GM12878 (cell line): ENCODE measurements around the gene WDFY1. TPM values are rescaled to one million over a fixed set of nuclear protein-coding genes. Genes with fewer than 3 reads are reported as not detected.

Experiments
- ATAC-seq: fragments of 200-7000 bp; cut with Tn5 transposase; 3 replicates; pipeline ENCODE4 v1.9.1; 2020; ENCODE audit warnings: mild to moderate bottlenecking, moderate library complexity
- BruUV-seq: library from RNA; stranded (reverse); fragments of 400-500 nt; replicated peaks from 2 replicates; lab custom pipeline; 2021; lab: Mats Ljungman, UMichigan
- CTCF ChIA-PET: fragments of 300-600 bp; sonication (Branson Sonifier 250); formaldehyde crosslinking; extraction: SDS; loops from one replicate; lab custom pipeline; 2021; ENCODE audit warnings: inconsistent platforms; lab: Yijun Ruan, JAX
- POLR2A ChIA-PET: fragments of 350-600 bp; formaldehyde crosslinking; extraction: SDS; loops from one replicate; lab custom pipeline; 2021; ENCODE audit warnings: inconsistent platforms; lab: Charles Lee
- RAD21 ChIA-PET: fragments of 300-600 bp; sonication (Branson Sonifier 250); formaldehyde crosslinking; loops from one replicate; lab custom pipeline; 2023; ENCODE audit warnings: antibody characterized with exemption; ENCODE audit not compliant: unreplicated experiment; lab: Charles Lee
- SMC1A ChIA-PET: fragments of 300-600 bp; sonication (Branson Sonifier 250); formaldehyde crosslinking; loops from one replicate; lab custom pipeline; 2023; ENCODE audit not compliant: unreplicated experiment, uncharacterized antibody; lab: Charles Lee
- DNase-seq: peaks from one replicate; pipeline ENCODE4 v3.0.0-alpha.2; 2011; ENCODE audit warnings: low read depth, low spot score
- FAIRE-seq: peaks from 3 replicates; lab custom pipeline; 2011; peaks lifted over from hg19 to GRCh38; lab: Jason Lieb, UNC
- H2AFZ ChIP-seq: 2 replicates; pipeline ENCODE4 v1.6.0; 2011; ENCODE audit warnings: low read depth, low read length, control low read depth; ENCODE audit not compliant: control insufficient read depth
- H3K27ac ChIP-seq: 2 replicates; pipeline ENCODE4 v1.5.1; 2011; ENCODE audit warnings: control low read depth; ENCODE audit not compliant: control insufficient read depth, insufficient read depth
- H3K27me3 ChIP-seq, 2 experiments: replicated peaks in 1 of 2; 2 replicates each; pipeline versions ENCODE4 v1.6.0 to v1.6.1; 2011; ENCODE audit warnings: low read length in 1 of 2; ENCODE audit not compliant: control insufficient read depth in 2 of 2, insufficient read depth in 2 of 2
- H3K36me3 ChIP-seq, 2 experiments: 2 replicates each; pipeline ENCODE4 v1.5.1; 2011; ENCODE audit warnings: low read length in 1 of 2; ENCODE audit not compliant: control insufficient read depth in 2 of 2, insufficient read depth in 2 of 2
- H3K4me1 ChIP-seq: 2 replicates; pipeline ENCODE4 v1.6.1; 2011; ENCODE audit warnings: mild to moderate bottlenecking, low read length, moderate library complexity, mixed read lengths; ENCODE audit not compliant: control insufficient read depth, insufficient read depth
- H3K4me2 ChIP-seq: 2 replicates; pipeline ENCODE4 v1.6.0; 2011; ENCODE audit warnings: control low read depth; ENCODE audit not compliant: control insufficient read depth, insufficient read depth
- H3K4me3 ChIP-seq: fragments of 200-600 bp; sonication (generic); 2 replicates; pipeline ENCODE4 v1.5.1; 2016
- H3K79me2 ChIP-seq: 2 replicates; pipeline ENCODE4 v1.6.0; 2011; ENCODE audit warnings: low read length; ENCODE audit not compliant: control insufficient read depth, insufficient read depth
- H3K9ac ChIP-seq: 2 replicates; pipeline ENCODE4 v1.8.0; 2011; ENCODE audit warnings: low read length, control low read depth, mixed read lengths; ENCODE audit not compliant: control insufficient read depth, insufficient read depth
- H3K9me3 ChIP-seq: replicated peaks from 3 replicates; pipeline ENCODE4 v1.5.1; 2011; ENCODE audit warnings: mild to moderate bottlenecking, low read length; ENCODE audit not compliant: control insufficient read depth, insufficient read depth
- H4K20me1 ChIP-seq: 2 replicates; pipeline ENCODE4 v1.6.0; 2011; ENCODE audit not compliant: control insufficient read depth, insufficient read depth
- CHD4 ChIP-seq: fragments of 200-600 bp; sonication (generic); IDR thresholded peaks from 2 replicates; pipeline ENCODE4 v1.6.1; 2016; ENCODE audit warnings: mild to moderate bottlenecking
- ESRRA ChIP-seq: IDR thresholded peaks from 2 replicates; pipeline ENCODE4 v1.6.1; 2012; ENCODE audit warnings: mild to moderate bottlenecking, low read length, improper control_type of control experiment
- GATAD2B ChIP-seq: fragments of 450-650 bp; conservative IDR thresholded peaks from 2 replicates; pipeline ENCODE4 v1.6.1; 2017; ENCODE audit warnings: low read depth, mild to moderate bottlenecking, moderate library complexity
- HCFC1 ChIP-seq: fragments of 150-350 bp; IDR thresholded peaks from 2 replicates; pipeline ENCODE4 v1.6.1; 2014; ENCODE audit warnings: low read length
- HDGF ChIP-seq: fragments of 450-650 bp; IDR thresholded peaks from 2 replicates; pipeline ENCODE4 v1.6.1; 2016; ENCODE audit warnings: antibody characterized with exemption
- JUND ChIP-seq: IDR thresholded peaks from 2 replicates; pipeline ENCODE4 v1.6.1; 2012; ENCODE audit warnings: low read depth, mild to moderate bottlenecking, low read length, improper control_type of control experiment, moderate library complexity
- PBX3 ChIP-seq: IDR thresholded peaks from 2 replicates; pipeline ENCODE4 v1.6.1; 2011; ENCODE audit warnings: mild to moderate bottlenecking, low read depth, low read length, moderate library complexity; ENCODE audit not compliant: insufficient replicate concordance
- POLR2AphosphoS2 ChIP-seq: IDR thresholded peaks from 2 replicates; pipeline ENCODE4 v1.6.1; 2011; ENCODE audit warnings: low read depth, mild to moderate bottlenecking, low read length, improper control_type of control experiment, moderate library complexity
- REST ChIP-seq: IDR thresholded peaks from 2 replicates; pipeline ENCODE4 v1.6.1; 2012; ENCODE audit warnings: mild to moderate bottlenecking, low read depth, low read length
- SP1 ChIP-seq: IDR thresholded peaks from one replicate; pipeline ENCODE4 v1.6.1; 2011; ENCODE audit warnings: low read depth, low read length
- SUZ12 ChIP-seq: fragments of 200-600 bp; sonication (generic); IDR thresholded peaks from one replicate; pipeline ENCODE4 v1.6.1; 2018; ENCODE audit warnings: antibody characterized with exemption, mild to moderate bottlenecking; ENCODE audit not compliant: unreplicated experiment
- WGBS: methylation state at CpG from one replicate; pipeline ENCODE4 v1.1.6; 2016; ENCODE audit warnings: low lambda C conversion rate; ENCODE audit not compliant: insufficient replicate concordance, insufficient coverage; ENCODE audit errors: missing lambda C conversion rate; 5-methylcytosine and 5-hydroxymethylcytosine counted together
- in situ Hi-C: fragments of 300-500 bp; cut with MboI; formaldehyde crosslinking; loops from 9 replicates; pipeline ENCODE4 v1.14.3; 2018; ENCODE audit warnings: mixed read lengths
- intact Hi-C: fragments of 100-400 bp; cut with micrococcal nuclease; formaldehyde crosslinking; loops from one replicate; pipeline ENCODE4 v1.14.2; 2022; ENCODE audit not compliant: unreplicated experiment
- polyA plus RNA-seq, 11 experiments: library from polyadenylated mRNA; depleted of rRNA in 4 of 11; unstranded in 6 of 11; stranded (reverse) in 5 of 11; fragments of >200 nt; fragmentation: Nextera tagmentation in 4 of 11; fragmentation: Illumina TruSeq in 1 of 11; extraction: Ambion mirVana in 4 of 11; extraction: Trizol in 1 of 11; gene quantifications; 1 replicate in 1 of 11; 2 replicates in 10 of 11; pipeline versions ENCODE4 v1.2.1 to v1.2.3, GENCODE V29; 2011 to 2016; ENCODE audit warnings: inconsistent platforms in 2 of 11, missing spikeins in 2 of 11, low read depth in 1 of 11
- total RNA-seq, 4 experiments: library from RNA; depleted of rRNA in 3 of 4; stranded (reverse); fragments of >200 nt in 3 of 4; fragmentation: Illumina TruSeq in 1 of 4; extraction: Trizol in 1 of 4; gene quantifications; 2 replicates each; pipeline versions ENCODE4 v1.2.1 to v1.2.3, GENCODE V29; 2013 to 2021
- TF ChIP-seq, protein P1 (sequence below): IDR thresholded peaks from 2 replicates; pipeline ENCODE4 v1.6.1; 2012; ENCODE audit warnings: low read depth, low read length, improper control_type of control experiment

WDFY1 gene
- total and polyA plus RNA-seq, 10 of the 15 experiments (the other 5 are each of a cell fraction or from before 2014, with no cell fraction given), result 2.9 to 28.1 (median 13.1) TPM

GRCh38 chr2:223908304-223908998 lies 36.7 kb downstream of the WDFY1 start:
- H3K27me3 ChIP-seq, result no peaks in the 10 kb centered on the region
- peaks cover 0 to 7% of the 10 kb centered on the region in 2 experiments; a peak in 1 of 4 replicates for H3K36me3 ChIP-seq
- WGBS, result 84% methylated on average over 8 of the region's 8 CpGs
- RAD21 ChIA-PET, result no interaction called here
- no peak overlapping the region for H2AFZ ChIP-seq
- TF ChIP-seq CHD4 (no peak), SUZ12 (no peak), HCFC1 (no peak), SP1 (no peak), HDGF (no peak), POLR2AphosphoS2 (no peak)
- DNase-seq (no peak), ATAC-seq (no peak), FAIRE-seq (no peak)
- no peak overlapping the region for H3K4me2 ChIP-seq
- in situ Hi-C loops, result no loop called here
- POLR2A ChIA-PET, result no interaction called here
- no peaks in the 10 kb centered on the region for H3K79me2 ChIP-seq
- H3K27ac ChIP-seq, result no peak overlapping the region
- H3K4me3 ChIP-seq, result no peak overlapping the region
- CTCF ChIA-PET, result no interaction called here
- H3K9me3 ChIP-seq, result no peaks in the 10 kb centered on the region
- no peaks in the 10 kb centered on the region for H3K4me1 ChIP-seq
- intact Hi-C loops, result no loop called here
- SMC1A ChIA-PET, result interaction anchor here (0.6 to 1.5 kb wide), 4 partner anchors 12 to 66 kb away, joined by 3 to 4 read pairs (median 4); no protein-coding TSS in a partner anchor
- no peak overlapping the region for H3K9ac ChIP-seq
- H4K20me1 ChIP-seq, result no peaks in the 10 kb centered on the region
- BruUV-seq, result no TSS peak

GRCh38 chr2:223905996-223906395 lies 39.1 kb downstream of the WDFY1 start:
- no peak for FAIRE-seq
- H3K4me3 ChIP-seq, result no peak overlapping the region
- TF ChIP-seq GATAD2B, result no peak
- no peak for TF ChIP-seq ESRRA
- no peak for TF ChIP-seq PBX3
- TF ChIP-seq REST, result no peak
- TF ChIP-seq, protein P1, sequence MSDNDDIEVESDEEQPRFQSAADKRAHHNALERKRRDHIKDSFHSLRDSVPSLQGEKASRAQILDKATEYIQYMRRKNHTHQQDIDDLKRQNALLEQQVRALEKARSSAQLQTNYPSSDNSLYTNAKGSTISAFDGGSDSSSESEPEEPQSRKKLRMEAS, result no peak
- no peak for TF ChIP-seq JUND

More at GRCh38 chr2:223905996-223906395, 39.1 kb downstream of the WDFY1 start:
- no peaks in the 10 kb centered on the region for H3K27me3 ChIP-seq
- no peaks in the 10 kb centered on the region for H3K9me3 ChIP-seq
- BruUV-seq, result no TSS peak
- no peak overlapping the region for H3K9ac ChIP-seq
- H3K27ac ChIP-seq, result no peak overlapping the region
- in situ Hi-C loops, result no loop called here
- no peaks in the 10 kb centered on the region; the same call in 1 of the 2 replicates for H4K20me1 ChIP-seq
- no peak for ATAC-seq
- CTCF ChIA-PET, result no interaction called here
- intact Hi-C loops, result no loop called here
- H3K4me1 ChIP-seq, result no peaks in the 10 kb centered on the region
- H3K4me2 ChIP-seq, result no peak overlapping the region
- RAD21 ChIA-PET, result no interaction called here
- H3K36me3 ChIP-seq, result peaks cover 0 to 9% of the 10 kb centered on the region in 2 experiments; a peak in 1 of 4 replicates
- H3K79me2 ChIP-seq, result no peaks in the 10 kb centered on the region
- SMC1A ChIA-PET, result no interaction called here
- 97% methylated on average over 2 of the region's 2 CpGs for WGBS
- no peak for DNase-seq
- POLR2A ChIA-PET, result no interaction called here
- no peak overlapping the region for H2AFZ ChIP-seq
